A673 (cell line): Measurements from ENCODE around the gene ZBTB24. TPM values are rescaled to one million over a fixed set of nuclear protein-coding genes. Genes with fewer than 3 reads are reported as not detected.

Source experiments
- BruUV-seq: library from RNA; stranded (reverse); fragments of 400-500 nt; replicated peaks from 2 replicates; lab custom pipeline; 2021; lab: Mats Ljungman, UMichigan
- CTCF ChIA-PET: fragments of 300-600 bp; sonication (Branson Sonifier 250); formaldehyde crosslinking; loops from one replicate; lab custom pipeline; 2022; ENCODE audit warnings: antibody characterized with exemption; lab: Charles Lee
- POLR2A ChIA-PET: fragments of 300-600 bp; sonication (Branson Sonifier 250); formaldehyde crosslinking; loops from one replicate; lab custom pipeline; 2022; ENCODE audit warnings: antibody characterized with exemption; ENCODE audit not compliant: low non-redundant PET; lab: Charles Lee
- DNase-seq: peaks from one replicate; pipeline ENCODE4 v3.0.0-alpha.2; 2015; ENCODE audit warnings: low spot score
- H3K27ac ChIP-seq: fragments of 200-600 bp; sonication (generic); 2 replicates; pipeline ENCODE4 v1.5.1; 2016; ENCODE audit warnings: mixed run types, low read depth, mild to moderate bottlenecking, mixed read lengths, antibody characterized with exemption, low read length; ENCODE audit not compliant: poor library complexity, severe bottlenecking
- H3K27me3 ChIP-seq: fragments of 200-600 bp; sonication (generic); replicated peaks from 2 replicates; pipeline ENCODE4 v1.6.1; 2017; ENCODE audit warnings: mixed run types, low read depth, mild to moderate bottlenecking, mixed read lengths, antibody characterized with exemption, low read length; ENCODE audit not compliant: insufficient read depth, poor library complexity
- H3K36me3 ChIP-seq: fragments of 200-600 bp; sonication (generic); 2 replicates; pipeline ENCODE4 v1.6.1; 2016; ENCODE audit warnings: mixed run types, mild to moderate bottlenecking, mixed read lengths, antibody characterized with exemption, low read length; ENCODE audit not compliant: insufficient read depth, poor library complexity, severe bottlenecking
- H3K4me1 ChIP-seq: fragments of 200-600 bp; sonication (generic); 2 replicates; pipeline ENCODE4 v1.6.1; 2017; ENCODE audit warnings: mixed run types, mild to moderate bottlenecking, mixed read lengths, antibody characterized with exemption, low read length; ENCODE audit not compliant: insufficient read depth, poor library complexity, severe bottlenecking
- H3K4me3 ChIP-seq: fragments of 200-600 bp; sonication (generic); 2 replicates; pipeline ENCODE4 v1.5.1; 2016; ENCODE audit warnings: low read depth, mixed run types, mild to moderate bottlenecking, mixed read lengths, low read length; ENCODE audit not compliant: poor library complexity, severe bottlenecking
- H3K9me3 ChIP-seq: fragments of 200-600 bp; sonication (generic); 2 replicates; pipeline ENCODE4 v1.6.1; 2016; ENCODE audit warnings: mixed run types, low read depth, mild to moderate bottlenecking, mixed read lengths, antibody characterized with exemption, low read length; ENCODE audit not compliant: poor library complexity, severe bottlenecking
- CTCF ChIP-seq: fragments of 300-800, 200-600 bp; sonication (generic); conservative IDR thresholded peaks from 2 replicates; pipeline ENCODE4 v1.5.1; 2017; ENCODE audit warnings: low read depth, mild to moderate bottlenecking, antibody characterized with exemption, low read length, moderate library complexity, mixed read lengths
- EZH2 ChIP-seq: fragments of 200-600 bp; sonication (generic); IDR thresholded peaks from 2 replicates; pipeline ENCODE4 v1.6.1; 2017; ENCODE audit warnings: borderline replicate concordance, low read depth, mild to moderate bottlenecking, mixed read lengths, antibody characterized with exemption, low read length; ENCODE audit not compliant: poor library complexity, severe bottlenecking
- intact Hi-C: fragments of 100-400 bp; cut with micrococcal nuclease; formaldehyde crosslinking; loops from one replicate; pipeline ENCODE4 v1.10.0; 2022; ENCODE audit not compliant: unreplicated experiment
- total RNA-seq: library from RNA; stranded (reverse); gene quantifications from 2 replicates; pipeline ENCODE4 v1.2.3, GENCODE V29; 2021

ZBTB24 gene
- total RNA-seq, 1 experiment from 2014 or later = 15.5 TPM

GRCh38 chr6:109428889-109429477, 54.0 kb downstream of the ZBTB24 start:
- ChIA-PET POLR2A (no interaction called here), CTCF (no interaction called here)
- no peak for DNase-seq
- Histone ChIP-seq H3K4me1 (no peaks in the 10 kb centered on the region), H3K4me3 (no peak overlapping the region), H3K9me3 (no peaks in the 10 kb centered on the region), H3K27me3 (no peaks in the 10 kb centered on the region), H3K27ac (no peak overlapping the region), H3K36me3 (no peaks in the 10 kb centered on the region)
- no TSS peak for BruUV-seq
- no peak for TF ChIP-seq CTCF
- TF ChIP-seq EZH2 = no peak
- intact Hi-C loops = no loop called here

- intact Hi-C loops = no loop called here
- H3K36me3 ChIP-seq = no peaks in the 10 kb centered on the region
- ChIA-PET POLR2A (no interaction called here), CTCF (no interaction called here)
- H3K4me3 ChIP-seq = no peak overlapping the region
- H3K27ac ChIP-seq = no peak overlapping the region
- BruUV-seq = no TSS peak
- no peaks in the 10 kb centered on the region for H3K27me3 ChIP-seq
- TF ChIP-seq CTCF = no peak
- no peak for TF ChIP-seq EZH2
- no peaks in the 10 kb centered on the region for H3K4me1 ChIP-seq
- DNase-seq = no peak
- H3K9me3 ChIP-seq = no peaks in the 10 kb centered on the region
These were observed 58.1 kb downstream of the ZBTB24 start for GRCh38 chr6:109424946-109425345.

- H3K4me1 ChIP-seq = no peaks in the 10 kb centered on the region
- no peak for DNase-seq
- POLR2A ChIA-PET = no interaction called here
- no peak overlapping the region for H3K27ac ChIP-seq
- intact Hi-C loops = no loop called here
- CTCF ChIA-PET = no interaction called here
- H3K36me3 ChIP-seq = no peaks in the 10 kb centered on the region
- no TSS peak for BruUV-seq
- TF ChIP-seq EZH2 = no peak
- TF ChIP-seq CTCF = no peak
- no peaks in the 10 kb centered on the region for H3K9me3 ChIP-seq
- no peak overlapping the region for H3K4me3 ChIP-seq
- H3K27me3 ChIP-seq = no peaks in the 10 kb centered on the region
These were observed 61.8 kb downstream of the ZBTB24 start for GRCh38 chr6:109421184-109421583.
